ENCODE data around the gene MAP4K4.
A peak's percentile ranks its signal among the peaks of the same experiment; 100 is the strongest.

The MAP4K4 gene

DNA sequence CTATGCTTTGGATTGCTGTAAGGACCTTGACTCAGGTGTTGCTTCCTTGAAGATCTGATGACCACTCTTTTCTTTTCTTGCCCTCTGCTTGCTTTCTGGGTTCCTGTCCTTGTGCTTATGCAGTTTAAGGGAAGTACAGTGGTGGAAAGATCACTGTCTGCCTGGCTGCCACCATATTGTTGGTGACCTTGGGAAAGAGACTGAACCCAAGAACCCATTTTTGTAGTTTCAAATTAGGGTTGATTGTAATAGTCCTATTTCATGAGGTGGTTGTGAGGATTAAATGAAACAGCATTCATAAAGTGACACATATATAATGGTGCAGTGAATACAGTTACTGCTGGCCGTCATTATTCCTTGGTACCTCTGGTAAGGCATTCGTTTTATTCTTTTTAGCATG lies 41.1 kb downstream of the MAP4K4 start:
- no peaks in the 10 kb centered on the region for H3K9me3 ChIP-seq (ENCODE audit: insufficient read depth, low read length)
- H3K9me2 ChIP-seq (replicated peaks; ENCODE audit: insufficient read depth, low read length), result no peaks in the 10 kb centered on the region
- H3F3A ChIP-seq (ENCODE audit: insufficient read depth), result 0 out of 2 replicates have a peak, but pooled peaks cover 11% of the 10 kb centered on the region
- H3K79me2 ChIP-seq (ENCODE audit: insufficient read depth, low read length), result peaks cover 98% of the 10 kb centered on the region
- H4K20me1 ChIP-seq (ENCODE audit: low read depth, low read length), result peaks cover 23% of the 10 kb centered on the region; the same call in 1 of the 2 replicates
- no peak overlapping the region for H3K9ac ChIP-seq (ENCODE audit: low read length)
- no peaks in the 10 kb centered on the region for H3K36me3 ChIP-seq (ENCODE audit: low read length)
- H2AFZ ChIP-seq (ENCODE audit: low read depth, low read length, severe bottlenecking), result no peak overlapping the region
- H3K4me3 ChIP-seq (ENCODE audit: insufficient read depth, low read length, poor library complexity, severe bottlenecking), result no peak overlapping the region
- no peak for TF ChIP-seq EZH2phosphoT487 (conservative IDR thresholded peaks at IDR 0.05; ENCODE audit: low read length)
- TF ChIP-seq, protein P1, sequence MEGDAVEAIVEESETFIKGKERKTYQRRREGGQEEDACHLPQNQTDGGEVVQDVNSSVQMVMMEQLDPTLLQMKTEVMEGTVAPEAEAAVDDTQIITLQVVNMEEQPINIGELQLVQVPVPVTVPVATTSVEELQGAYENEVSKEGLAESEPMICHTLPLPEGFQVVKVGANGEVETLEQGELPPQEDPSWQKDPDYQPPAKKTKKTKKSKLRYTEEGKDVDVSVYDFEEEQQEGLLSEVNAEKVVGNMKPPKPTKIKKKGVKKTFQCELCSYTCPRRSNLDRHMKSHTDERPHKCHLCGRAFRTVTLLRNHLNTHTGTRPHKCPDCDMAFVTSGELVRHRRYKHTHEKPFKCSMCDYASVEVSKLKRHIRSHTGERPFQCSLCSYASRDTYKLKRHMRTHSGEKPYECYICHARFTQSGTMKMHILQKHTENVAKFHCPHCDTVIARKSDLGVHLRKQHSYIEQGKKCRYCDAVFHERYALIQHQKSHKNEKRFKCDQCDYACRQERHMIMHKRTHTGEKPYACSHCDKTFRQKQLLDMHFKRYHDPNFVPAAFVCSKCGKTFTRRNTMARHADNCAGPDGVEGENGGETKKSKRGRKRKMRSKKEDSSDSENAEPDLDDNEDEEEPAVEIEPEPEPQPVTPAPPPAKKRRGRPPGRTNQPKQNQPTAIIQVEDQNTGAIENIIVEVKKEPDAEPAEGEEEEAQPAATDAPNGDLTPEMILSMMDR (IDR thresholded peaks at IDR 0.05; ENCODE audit: insufficient read depth, low read length, poor library complexity, severe bottlenecking), result no peak
- H3K4me2 ChIP-seq (ENCODE audit: low read depth, low read length, poor library complexity, severe bottlenecking), result no peak overlapping the region
- H3K27ac ChIP-seq (ENCODE audit: low read depth, low read length), result no peak overlapping the region
- no peaks in the 10 kb centered on the region for H3K27me3 ChIP-seq (ENCODE audit: low read length)

DNA sequence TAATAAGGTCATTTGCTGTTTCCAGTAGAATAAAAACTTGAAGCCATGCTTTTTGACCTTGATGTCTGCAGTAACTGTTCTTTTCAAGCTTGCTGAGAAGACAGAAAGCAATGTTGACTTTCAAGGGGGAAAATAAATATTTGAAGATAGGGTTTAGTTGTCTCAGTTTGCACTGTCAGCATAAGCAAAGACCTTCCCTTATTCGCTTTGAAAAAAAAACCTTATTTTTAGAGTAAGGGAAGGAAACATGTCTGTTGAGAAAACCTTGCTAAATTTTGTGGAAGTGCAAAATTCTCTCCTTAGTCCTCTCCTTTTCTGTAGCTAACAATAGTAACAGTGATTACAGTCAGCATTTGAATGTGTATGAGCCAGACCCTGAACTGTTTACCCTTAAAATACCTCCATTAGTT lies 43.1 kb downstream of the MAP4K4 start:
- no peaks in the 10 kb centered on the region for H3K36me3 ChIP-seq (ENCODE audit: low read length)
- H3F3A ChIP-seq (ENCODE audit: insufficient read depth), result 0 out of 2 replicates have a peak, but pooled peaks cover 7% of the 10 kb centered on the region
- no peaks in the 10 kb centered on the region for H3K27me3 ChIP-seq (ENCODE audit: low read length)
- H3K9ac ChIP-seq (ENCODE audit: low read length), result no peak overlapping the region
- H3K79me2 ChIP-seq (ENCODE audit: insufficient read depth, low read length), result peaks cover 98% of the 10 kb centered on the region
- H3K4me2 ChIP-seq (ENCODE audit: low read depth, low read length, poor library complexity, severe bottlenecking), result peak overlapping the region; percentile 12
- H3K27ac ChIP-seq (ENCODE audit: low read depth, low read length), result no peak overlapping the region
- peaks cover 21% of the 10 kb centered on the region for H4K20me1 ChIP-seq (ENCODE audit: low read depth, low read length)
- H3K9me3 ChIP-seq (ENCODE audit: insufficient read depth, low read length), result no peaks in the 10 kb centered on the region
- H3K9me2 ChIP-seq (replicated peaks; ENCODE audit: insufficient read depth, low read length), result no peaks in the 10 kb centered on the region
- TF ChIP-seq, protein P1 (IDR thresholded peaks at IDR 0.05; ENCODE audit: insufficient read depth, low read length, poor library complexity, severe bottlenecking), result no peak
- TF ChIP-seq EZH2phosphoT487 (conservative IDR thresholded peaks at IDR 0.05; ENCODE audit: low read length), result no peak
- no peak overlapping the region for H3K4me3 ChIP-seq (ENCODE audit: insufficient read depth, low read length, poor library complexity, severe bottlenecking)
- no peak overlapping the region for H2AFZ ChIP-seq (ENCODE audit: low read depth, low read length, severe bottlenecking)

DNA sequence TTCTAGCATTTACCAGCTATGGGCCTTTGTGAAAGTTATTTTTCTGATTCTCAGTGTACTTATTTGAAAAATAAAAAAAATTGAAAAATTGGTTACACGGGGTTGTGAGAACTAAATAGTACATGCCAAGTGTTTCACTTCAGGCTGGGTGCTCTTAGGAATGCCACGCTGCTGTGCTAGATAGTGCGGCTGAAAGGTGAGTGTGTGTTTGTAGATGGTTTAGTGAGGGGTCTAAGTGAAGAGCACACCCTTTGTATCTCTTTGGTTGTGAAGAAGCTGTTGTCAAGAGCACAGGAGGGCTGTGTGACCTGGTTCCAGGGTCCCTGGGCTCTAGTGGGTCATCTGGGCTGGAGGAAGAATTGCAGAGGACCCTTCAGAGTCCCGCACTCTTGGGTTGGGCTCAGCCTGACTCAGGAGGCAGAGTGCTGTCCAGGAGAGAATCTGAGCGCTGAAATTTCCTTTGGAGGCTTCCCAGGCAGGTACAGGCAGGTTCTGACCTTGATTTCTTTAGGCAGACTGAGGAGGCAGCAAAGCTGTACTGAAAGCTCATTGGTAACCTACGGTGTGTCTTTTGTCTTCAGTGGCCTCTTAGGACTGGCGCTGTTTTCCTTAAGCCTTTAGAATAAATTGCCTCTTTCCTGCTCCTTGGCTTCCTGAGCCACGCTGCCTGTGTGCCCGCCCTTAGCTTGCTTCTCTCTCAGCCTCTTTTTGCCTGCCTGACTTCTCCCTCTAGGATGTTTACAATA lies 44.4 kb downstream of the MAP4K4 start:
- Histone ChIP-seq H3K4me2 (ENCODE audit: low read depth, low read length, poor library complexity, severe bottlenecking) (peak overlapping the region; percentile 16), H4K20me1 (ENCODE audit: low read depth, low read length) (peaks cover 19% of the 10 kb centered on the region), H3F3A (ENCODE audit: insufficient read depth) (0 out of 2 replicates have a peak, but pooled peaks cover 5% of the 10 kb centered on the region), H3K36me3 (ENCODE audit: low read length) (no peaks in the 10 kb centered on the region), H3K27me3 (ENCODE audit: low read length) (no peaks in the 10 kb centered on the region), H3K9me2 (replicated peaks; ENCODE audit: insufficient read depth, low read length) (no peaks in the 10 kb centered on the region), H3K27ac (ENCODE audit: low read depth, low read length) (peak overlapping the region; percentile 25; the same call in 1 of the 2 replicates), H3K79me2 (ENCODE audit: insufficient read depth, low read length) (peaks cover 98% of the 10 kb centered on the region), H3K4me3 (ENCODE audit: insufficient read depth, low read length, poor library complexity, severe bottlenecking) (no peak overlapping the region), H3K9me3 (ENCODE audit: insufficient read depth, low read length) (no peaks in the 10 kb centered on the region), H3K9ac (ENCODE audit: low read length) (0 out of 2 replicates have a peak overlapping the region, but pooled peaks have one; percentile 2), H2AFZ (ENCODE audit: low read depth, low read length, severe bottlenecking) (no peak overlapping the region)
- no peak for TF ChIP-seq EZH2phosphoT487 (conservative IDR thresholded peaks at IDR 0.05; ENCODE audit: low read length)
- TF ChIP-seq, protein P1 (IDR thresholded peaks at IDR 0.05; ENCODE audit: insufficient read depth, low read length, poor library complexity, severe bottlenecking), result no peak
